NB4 (cell line): ENCODE results near the gene VWA1.
"Not testable (repeated sequence)": the region's sequence is repeated elsewhere in the genome, so short reads cannot be mapped to it uniquely, and the experiment has no call there.

ENCODE experiments used
- MYC ChIP-seq: IDR thresholded peaks from 2 replicates; pipeline ENCODE4 v1.6.1; 2011; ENCODE audit warnings: low read depth, low read length
- TF ChIP-seq, protein P1 (sequence below): IDR thresholded peaks from one replicate; pipeline ENCODE4 v1.5.1; 2012; ENCODE audit warnings: low read depth, low read length

DNA sequence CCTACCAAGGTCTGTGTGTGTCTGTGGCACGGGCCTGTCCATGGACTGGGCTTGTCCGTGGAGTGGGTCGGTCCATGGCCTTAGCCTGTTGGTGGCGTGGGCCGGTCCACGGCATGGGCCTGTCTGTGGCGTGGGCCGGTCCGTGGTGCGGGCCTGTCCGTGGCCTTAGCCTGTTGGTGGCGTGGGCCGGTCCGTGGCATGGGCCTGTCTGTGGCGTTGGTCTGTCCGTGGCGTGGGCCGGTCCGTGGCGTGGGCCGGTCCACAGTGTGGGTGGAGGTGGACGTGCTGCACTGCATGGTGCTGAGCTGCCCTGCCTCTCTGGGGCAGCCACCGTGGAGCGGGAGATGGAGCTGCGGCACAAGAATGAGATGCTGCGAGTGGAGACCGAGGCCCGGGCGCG lies 46.3 kb downstream of the VWA1 start:
- TF ChIP-seq, protein P1, sequence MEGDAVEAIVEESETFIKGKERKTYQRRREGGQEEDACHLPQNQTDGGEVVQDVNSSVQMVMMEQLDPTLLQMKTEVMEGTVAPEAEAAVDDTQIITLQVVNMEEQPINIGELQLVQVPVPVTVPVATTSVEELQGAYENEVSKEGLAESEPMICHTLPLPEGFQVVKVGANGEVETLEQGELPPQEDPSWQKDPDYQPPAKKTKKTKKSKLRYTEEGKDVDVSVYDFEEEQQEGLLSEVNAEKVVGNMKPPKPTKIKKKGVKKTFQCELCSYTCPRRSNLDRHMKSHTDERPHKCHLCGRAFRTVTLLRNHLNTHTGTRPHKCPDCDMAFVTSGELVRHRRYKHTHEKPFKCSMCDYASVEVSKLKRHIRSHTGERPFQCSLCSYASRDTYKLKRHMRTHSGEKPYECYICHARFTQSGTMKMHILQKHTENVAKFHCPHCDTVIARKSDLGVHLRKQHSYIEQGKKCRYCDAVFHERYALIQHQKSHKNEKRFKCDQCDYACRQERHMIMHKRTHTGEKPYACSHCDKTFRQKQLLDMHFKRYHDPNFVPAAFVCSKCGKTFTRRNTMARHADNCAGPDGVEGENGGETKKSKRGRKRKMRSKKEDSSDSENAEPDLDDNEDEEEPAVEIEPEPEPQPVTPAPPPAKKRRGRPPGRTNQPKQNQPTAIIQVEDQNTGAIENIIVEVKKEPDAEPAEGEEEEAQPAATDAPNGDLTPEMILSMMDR: not testable (repeated sequence)
- not testable (repeated sequence) for TF ChIP-seq MYC
